ENCODE data around the gene ZNF205. TPM values are rescaled to one million over a fixed set of nuclear protein-coding genes. Genes with fewer than 3 reads are reported as not detected.

The ZNF205 gene
- total RNA-seq, 1 experiment from 2014 or later = 12.1 TPM

DNA sequence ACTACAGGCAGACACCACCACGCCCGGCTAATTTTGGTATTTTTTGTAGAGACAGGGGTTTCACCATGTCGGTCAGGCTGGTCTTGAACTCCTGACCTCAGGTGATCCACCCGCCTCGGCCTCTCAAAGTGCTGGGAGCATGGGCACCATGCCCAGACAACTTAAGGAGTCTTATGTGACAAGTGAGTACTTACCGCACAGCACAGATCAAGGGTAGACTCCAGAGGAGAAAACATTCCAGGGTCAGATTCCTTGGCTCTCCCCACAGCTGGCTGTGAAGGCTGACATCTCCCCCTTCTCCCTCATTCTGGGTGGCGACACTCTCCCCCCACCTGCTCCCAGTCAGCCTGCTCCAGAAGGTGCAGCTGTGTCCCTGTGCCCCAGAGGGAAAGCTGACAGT is 23.9 kb upstream of the ZNF205 start:
- POLR2A ChIA-PET = interaction anchor here (1.0 to 1.5 kb wide), 2 partner anchors 9 to 11 kb away, joined by 3 to 4 read pairs; partner anchors contain the start of gene ZSCAN10
- Mint-ChIP-seq H3K4me3 (ENCODE audit: unreplicated experiment) (no peak overlapping the region), H3K9me3 (ENCODE audit: unreplicated experiment) (no peaks in the 10 kb centered on the region), H3K4me1 (ENCODE audit: insufficient read depth, unreplicated experiment) (no peaks in the 10 kb centered on the region), H3K27ac (ENCODE audit: low read depth, unreplicated experiment) (no peak overlapping the region), H3K27me3 (ENCODE audit: insufficient read depth, unreplicated experiment) (no peaks in the 10 kb centered on the region), H3K36me3 (ENCODE audit: insufficient read depth, unreplicated experiment) (no peaks in the 10 kb centered on the region)
- CTCF ChIA-PET = interaction anchor here (0.7 kb wide), 2 partner anchors 9 to 60 kb away, joined by 3 to 6 read pairs; no protein-coding TSS in a partner anchor
- BruUV-seq (replicated peaks) = no TSS peak
- no peak for DNase-seq (ENCODE audit: unreplicated experiment)
- intact Hi-C loops (cut with micrococcal nuclease) = no loop called here
- TF ChIP-seq, protein P1, sequence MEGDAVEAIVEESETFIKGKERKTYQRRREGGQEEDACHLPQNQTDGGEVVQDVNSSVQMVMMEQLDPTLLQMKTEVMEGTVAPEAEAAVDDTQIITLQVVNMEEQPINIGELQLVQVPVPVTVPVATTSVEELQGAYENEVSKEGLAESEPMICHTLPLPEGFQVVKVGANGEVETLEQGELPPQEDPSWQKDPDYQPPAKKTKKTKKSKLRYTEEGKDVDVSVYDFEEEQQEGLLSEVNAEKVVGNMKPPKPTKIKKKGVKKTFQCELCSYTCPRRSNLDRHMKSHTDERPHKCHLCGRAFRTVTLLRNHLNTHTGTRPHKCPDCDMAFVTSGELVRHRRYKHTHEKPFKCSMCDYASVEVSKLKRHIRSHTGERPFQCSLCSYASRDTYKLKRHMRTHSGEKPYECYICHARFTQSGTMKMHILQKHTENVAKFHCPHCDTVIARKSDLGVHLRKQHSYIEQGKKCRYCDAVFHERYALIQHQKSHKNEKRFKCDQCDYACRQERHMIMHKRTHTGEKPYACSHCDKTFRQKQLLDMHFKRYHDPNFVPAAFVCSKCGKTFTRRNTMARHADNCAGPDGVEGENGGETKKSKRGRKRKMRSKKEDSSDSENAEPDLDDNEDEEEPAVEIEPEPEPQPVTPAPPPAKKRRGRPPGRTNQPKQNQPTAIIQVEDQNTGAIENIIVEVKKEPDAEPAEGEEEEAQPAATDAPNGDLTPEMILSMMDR (IDR thresholded peaks at IDR 0.05; ENCODE audit: unreplicated experiment) = no peak

DNA sequence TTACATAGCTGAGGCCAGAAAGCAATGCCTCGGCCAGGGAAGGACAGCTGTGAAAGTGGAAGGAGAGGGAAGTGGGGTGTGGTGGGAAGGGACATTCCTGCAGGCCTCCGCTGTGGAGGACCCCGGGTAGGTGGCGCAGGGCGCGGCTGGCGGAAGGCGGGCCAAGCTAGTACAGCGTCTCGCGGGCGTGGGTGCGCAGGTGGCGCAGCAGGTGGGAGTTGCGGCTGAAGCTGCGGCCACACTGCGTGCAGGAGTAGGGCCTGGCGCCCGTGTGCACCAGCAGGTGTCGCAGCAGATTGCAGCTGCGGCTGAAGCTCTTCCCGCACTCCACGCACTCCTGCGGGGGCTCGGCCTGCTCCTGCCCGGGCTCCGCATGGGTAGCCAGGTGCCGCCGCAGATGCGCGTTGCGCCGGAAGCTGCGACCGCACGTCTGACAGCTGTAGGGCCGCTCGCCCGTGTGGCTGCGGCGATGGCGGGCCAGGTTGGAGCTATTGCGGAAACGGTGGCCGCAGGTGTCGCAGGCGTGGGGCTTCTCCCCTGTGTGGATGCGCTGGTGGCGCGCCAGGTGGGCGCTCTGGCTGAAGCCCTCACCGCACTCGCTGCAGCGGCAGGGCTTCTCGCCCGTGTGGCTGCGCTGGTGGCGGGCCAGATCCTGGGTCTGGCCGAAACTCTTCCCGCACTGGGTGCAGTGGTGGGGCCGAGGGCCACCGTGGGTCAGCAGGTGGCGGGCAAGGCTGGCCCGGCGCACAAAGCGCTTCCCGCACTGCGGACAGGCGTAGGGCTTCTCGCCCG is 23.3 kb upstream of the ZNF205 start:
- BruUV-seq (replicated peaks) = no TSS peak
- DNase-seq (ENCODE audit: unreplicated experiment) = no peak
- H3K36me3 Mint-ChIP-seq (ENCODE audit: insufficient read depth, unreplicated experiment) = no peaks in the 10 kb centered on the region
- H3K4me1 Mint-ChIP-seq (ENCODE audit: insufficient read depth, unreplicated experiment) = no peaks in the 10 kb centered on the region
- ChIA-PET CTCF (interaction anchor here (0.7 kb wide), 2 partner anchors 9 to 61 kb away, joined by 3 to 6 read pairs; no protein-coding TSS in a partner anchor), POLR2A (interaction anchor here (1.0 kb wide), 1 partner anchor 8 kb away, joined by 3 read pairs; no protein-coding TSS in a partner anchor)
- no peak overlapping the region for H3K27ac Mint-ChIP-seq (ENCODE audit: low read depth, unreplicated experiment)
- TF ChIP-seq, protein P1 (IDR thresholded peaks at IDR 0.05; ENCODE audit: unreplicated experiment) = no peak
- H3K27me3 Mint-ChIP-seq (ENCODE audit: insufficient read depth, unreplicated experiment) = no peaks in the 10 kb centered on the region
- H3K9me3 Mint-ChIP-seq (ENCODE audit: unreplicated experiment) = no peaks in the 10 kb centered on the region
- H3K4me3 Mint-ChIP-seq (ENCODE audit: unreplicated experiment) = no peak overlapping the region
- intact Hi-C loops (cut with micrococcal nuclease) = no loop called here

DNA sequence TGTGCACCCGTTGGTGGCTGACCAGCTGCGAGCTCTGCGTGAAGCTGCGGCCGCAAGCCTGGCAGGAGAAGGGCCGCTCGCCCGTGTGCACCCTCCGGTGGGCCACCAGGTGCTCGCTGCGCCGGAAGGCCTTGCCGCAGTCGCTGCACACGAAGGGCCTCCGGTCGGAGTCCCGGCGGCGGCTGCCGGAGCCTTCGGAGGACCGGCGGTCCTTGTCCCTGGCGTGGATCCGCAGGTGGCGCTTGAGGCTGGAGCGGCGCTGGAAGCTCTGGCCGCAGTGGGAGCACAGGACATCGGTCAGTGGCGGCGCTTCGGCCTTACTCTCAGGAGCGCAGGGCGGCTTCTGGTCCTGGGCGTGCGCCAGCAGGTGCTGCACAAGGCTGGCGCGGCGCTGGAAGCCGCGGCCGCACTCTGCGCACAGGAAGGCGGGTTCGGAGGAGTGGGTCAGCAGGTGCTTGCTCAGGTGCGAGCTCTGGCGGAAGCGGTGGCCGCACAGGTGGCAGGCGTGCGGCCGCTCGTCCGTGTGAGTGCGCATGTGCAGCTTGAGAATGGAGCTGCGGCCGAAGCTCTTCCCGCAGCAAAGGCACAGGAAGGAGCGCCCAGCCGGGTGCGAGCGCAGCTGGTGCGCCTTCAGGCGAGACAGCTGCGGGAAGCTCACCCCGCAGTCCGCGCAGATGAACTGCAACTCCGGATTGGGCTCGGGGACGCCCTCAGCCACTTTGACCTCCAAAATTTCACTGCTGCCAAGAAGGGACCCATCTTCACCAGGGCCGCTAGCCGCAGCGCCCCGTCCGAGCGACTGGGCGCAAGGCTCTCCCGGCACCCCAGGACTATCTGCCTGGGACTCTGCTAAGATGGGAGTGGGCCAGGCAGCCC is 22.4 kb upstream of the ZNF205 start:
- TF ChIP-seq, protein P1 (IDR thresholded peaks at IDR 0.05; ENCODE audit: unreplicated experiment) = no peak
- intact Hi-C loops (cut with micrococcal nuclease) = no loop called here
- CTCF ChIA-PET = interaction anchor here (0.7 to 1.1 kb wide), 2 partner anchors 58 to 76 kb away, joined by 3 to 6 read pairs; no protein-coding TSS in a partner anchor

DNA sequence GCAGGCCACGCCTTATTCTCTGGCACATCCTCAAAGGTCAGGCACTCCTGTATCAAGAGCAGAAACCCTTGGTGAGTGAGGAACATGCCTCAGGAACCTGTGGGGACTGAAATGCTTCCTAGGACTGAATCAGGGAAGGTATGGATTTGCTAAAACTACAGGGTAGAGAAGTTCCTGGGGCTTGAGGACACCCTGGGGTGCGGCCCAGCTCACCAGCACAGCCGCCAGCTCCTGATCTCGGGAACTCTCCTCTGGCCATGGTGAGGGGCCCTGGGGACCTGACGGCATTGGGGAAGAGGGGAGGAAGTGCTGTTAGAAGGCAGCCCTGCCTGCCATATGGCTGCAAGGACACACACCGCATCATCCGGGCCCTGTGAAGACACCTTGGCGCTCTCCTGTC is 20.8 kb upstream of the ZNF205 start:
- DNase-seq (ENCODE audit: unreplicated experiment) = no peak
- ChIA-PET CTCF (interaction anchor here (0.6 to 1.1 kb wide), 2 partner anchors 60 to 70 kb away, joined by 3 read pairs; no protein-coding TSS in a partner anchor), POLR2A (no interaction called here)
- no TSS peak for BruUV-seq (replicated peaks)
- intact Hi-C loops (cut with micrococcal nuclease) = no loop called here
- TF ChIP-seq, protein P1 (IDR thresholded peaks at IDR 0.05; ENCODE audit: unreplicated experiment) = no peak
- Mint-ChIP-seq H3K27ac (ENCODE audit: low read depth, unreplicated experiment) (no peak overlapping the region), H3K4me3 (ENCODE audit: unreplicated experiment) (no peak overlapping the region), H3K27me3 (ENCODE audit: insufficient read depth, unreplicated experiment) (no peaks in the 10 kb centered on the region), H3K36me3 (ENCODE audit: insufficient read depth, unreplicated experiment) (no peaks in the 10 kb centered on the region), H3K9me3 (ENCODE audit: unreplicated experiment) (no peaks in the 10 kb centered on the region), H3K4me1 (ENCODE audit: insufficient read depth, unreplicated experiment) (no peaks in the 10 kb centered on the region)

More for the DNA sequence above, 22.4 kb upstream of the ZNF205 start:
- no peak overlapping the region for H3K27ac Mint-ChIP-seq (ENCODE audit: low read depth, unreplicated experiment)
- no peaks in the 10 kb centered on the region for H3K36me3 Mint-ChIP-seq (ENCODE audit: insufficient read depth, unreplicated experiment)
- H3K4me1 Mint-ChIP-seq (ENCODE audit: insufficient read depth, unreplicated experiment) = no peaks in the 10 kb centered on the region
- no peaks in the 10 kb centered on the region for H3K9me3 Mint-ChIP-seq (ENCODE audit: unreplicated experiment)
- BruUV-seq (replicated peaks) = no TSS peak
- H3K27me3 Mint-ChIP-seq (ENCODE audit: insufficient read depth, unreplicated experiment) = no peaks in the 10 kb centered on the region
- no peak for DNase-seq (ENCODE audit: unreplicated experiment)
- no peak overlapping the region for H3K4me3 Mint-ChIP-seq (ENCODE audit: unreplicated experiment)
- POLR2A ChIA-PET = interaction anchor here (0.6 kb wide), 1 partner anchor 568 kb away, joined by 3 read pairs; no protein-coding TSS in a partner anchor

All from MCF 10A (cell line).